Peyer's patch (tissue), 4 donors: ENCODE results near the gene CERS4. TPM values are rescaled to one million over a fixed set of nuclear protein-coding genes. Genes with fewer than 3 reads are reported as not detected.

Experiments used
- DNase-seq, 3 donors: peaks; one replicate each; pipeline ENCODE4 v3.0.0-alpha.2; 2017 to 2019
- H3K27ac ChIP-seq, 4 donors: fragments of 200-600 bp; sonication (generic); one replicate each; pipeline ENCODE4 v1.5.1; 2016 to 2019
- H3K27me3 ChIP-seq, 2 donors: fragments of 200-600 bp; sonication (generic); one replicate each; pipeline ENCODE4 v1.5.1; 2019
- H3K36me3 ChIP-seq, 3 donors: fragments of 200-600 bp; sonication (generic); one replicate each; pipeline ENCODE4 v1.5.1; 2016 to 2019
- H3K4me1 ChIP-seq, 4 donors: fragments of 200-600 bp; sonication (generic); one replicate each; pipeline ENCODE4 v1.5.1; 2016 to 2019
- H3K4me3 ChIP-seq, 4 donors: fragments of 200-600 bp; sonication (generic); 1 replicate in 3 of 4; 2 replicates in 1 of 4; pipeline ENCODE4 v1.5.1; 2016 to 2019; ENCODE audit warnings: mild to moderate bottlenecking in 1 of 4
- H3K9me3 ChIP-seq, 4 donors: fragments of 200-600 bp; sonication (generic); one replicate each; pipeline ENCODE4 v1.5.1; 2016 to 2019; ENCODE audit warnings: mild to moderate bottlenecking in 1 of 4
- CTCF ChIP-seq, 6 experiments: fragments of 450-650 bp in 4 of 6; fragments of 200-600 bp in 2 of 6; sonication (generic) in 1 of 6; IDR thresholded peaks; one replicate each; pipeline ENCODE4 v1.5.1; 2017 to 2019; ENCODE audit warnings: antibody characterized with exemption in 6 of 6, mild to moderate bottlenecking in 3 of 6, moderate library complexity in 1 of 6
- POLR2A ChIP-seq, 2 donors: fragments of 450-650 bp; IDR thresholded peaks; one replicate each; pipeline ENCODE4 v1.5.1; 2017; ENCODE audit warnings: antibody characterized with exemption in 2 of 2, mild to moderate bottlenecking in 2 of 2, moderate library complexity in 2 of 2
- total RNA-seq, 4 donors: library from RNA; depleted of rRNA; stranded (reverse); fragments of >200 nt; gene quantifications; one replicate each; pipeline ENCODE4 v1.1.0, GENCODE V29; 2016

Gene CERS4
- total RNA-seq, 4 donors from 2014 or later = 6.8 to 41.3 (median 11.7) TPM

GRCh38 chr19:8307965-8308866, 99.0 kb downstream of the CERS4 start, which contains the start of gene CD320:
Gene CD320 (minus strand): TSS chr19:8308358. CDS start chr19:8308290, 68 bp downstream.
- H3K9me3 ChIP-seq = no peaks in the 10 kb centered on the region
- H3K36me3 ChIP-seq = peaks cover 0 to 33% (median 0%) of the 10 kb centered on the region in 3 donors
- H3K4me3 ChIP-seq = peak within 1 kb of the TSS; percentile 43 to 77 (median 68)
- peaks cover 0 to 36% (median 14%) of the 10 kb centered on the region in 4 donors for H3K4me1 ChIP-seq
- peak; percentile 89 to 95 (median 90) for DNase-seq
- peak within 1 kb of the TSS; percentile 66 to 86 (median 70) for H3K27ac ChIP-seq
- TF ChIP-seq POLR2A (IDR thresholded peaks at IDR 0.05) (no peak), CTCF (IDR thresholded peaks at IDR 0.05) (no peak)
- H3K27me3 ChIP-seq = no peaks in the 10 kb centered on the region

- Histone ChIP-seq H3K27ac (peak overlapping the region in 2 of 4 donors; percentile 73 to 86), H3K27me3 (no peaks in the 10 kb centered on the region), H3K9me3 (no peaks in the 10 kb centered on the region), H3K36me3 (peaks cover 0 to 40% (median 0%) of the 10 kb centered on the region in 3 donors), H3K4me1 (peaks cover 0 to 36% (median 14%) of the 10 kb centered on the region in 4 donors), H3K4me3 (peak overlapping the region; percentile 43 to 77 (median 68))
- peak in 1 of 3 donors; percentile 42 for DNase-seq
- TF ChIP-seq CTCF (IDR thresholded peaks at IDR 0.05) = no peak
- TF ChIP-seq POLR2A (IDR thresholded peaks at IDR 0.05) = no peak
These were observed 99.7 kb downstream of the CERS4 start for GRCh38 chr19:8308891-8309291.

- H3K27me3 ChIP-seq = no peaks in the 10 kb centered on the region
- H3K4me1 ChIP-seq = peaks cover 0 to 36% (median 14%) of the 10 kb centered on the region in 4 donors
- peak in 1 of 3 donors; percentile 28 for DNase-seq
- H3K4me3 ChIP-seq = no peak overlapping the region
- H3K27ac ChIP-seq = no peak overlapping the region
- no peaks in the 10 kb centered on the region for H3K9me3 ChIP-seq
- TF ChIP-seq POLR2A (IDR thresholded peaks at IDR 0.05) (no peak), CTCF (IDR thresholded peaks at IDR 0.05) (no peak)
- H3K36me3 ChIP-seq = peaks cover 0 to 56% (median 0%) of the 10 kb centered on the region in 3 donors
These were observed 101.3 kb downstream of the CERS4 start for GRCh38 chr19:8310342-8311055.

- Histone ChIP-seq H3K36me3 (peaks cover 0 to 58% (median 0%) of the 10 kb centered on the region in 3 donors), H3K9me3 (no peaks in the 10 kb centered on the region), H3K4me1 (peaks cover 0 to 30% (median 12%) of the 10 kb centered on the region in 4 donors), H3K27me3 (no peaks in the 10 kb centered on the region), H3K4me3 (no peak overlapping the region), H3K27ac (no peak overlapping the region)
- TF ChIP-seq CTCF (IDR thresholded peaks at IDR 0.05) (no peak), POLR2A (IDR thresholded peaks at IDR 0.05) (no peak)
- peak in 2 of 3 donors; percentile 56 to 62 for DNase-seq
These were observed 102.5 kb downstream of the CERS4 start for GRCh38 chr19:8311461-8312260.

Other genes with a start within 250 kb of the CERS4 start
- 10 to 100 TPM; 21.0 to 41.7 (median 25.9) TPM for gene ELAVL1, start 203.7 kb upstream of the CERS4 start, total RNA-seq
- gene CCL25, start 156.6 kb upstream of the CERS4 start, total RNA-seq = 100 to 1,000 TPM in 2 of 4 donors, 10 to 100 TPM in 1, 1 to 10 TPM in 1; 5.8 to 286 (median 121) TPM
- under 1 TPM in 1 of 4 donors, not detected in 3; 0.28 TPM for gene FBN3, start 59.8 kb upstream of the CERS4 start, total RNA-seq
- 10 to 100 TPM; 12.7 to 26.4 (median 18.2) TPM for gene CD320, start 99.0 kb downstream of the CERS4 start, total RNA-seq
- gene NDUFA7, start 112.0 kb downstream of the CERS4 start, total RNA-seq = 10 to 100 TPM in 3 of 4 donors, not detected in 1; 24.6 to 43.4 (median 38.5) TPM
- 100 to 1,000 TPM; 306 to 519 (median 393) TPM for gene RPS28, start 112.1 kb downstream of the CERS4 start, total RNA-seq
- gene KANK3, start 133.9 kb downstream of the CERS4 start, total RNA-seq = 10 to 100 TPM in 1 of 4 donors, 1 to 10 TPM in 3; 3.0 to 16.5 (median 7.8) TPM
- gene ANGPTL4, start 154.8 kb downstream of the CERS4 start, total RNA-seq = 10 to 100 TPM; 22.6 to 82.1 (median 29.9) TPM
- gene RAB11B, start 181.0 kb downstream of the CERS4 start, total RNA-seq = 100 to 1,000 TPM in 3 of 4 donors, 10 to 100 TPM in 1; 76.2 to 181 (median 151) TPM
- gene MARCHF2, start 203.9 kb downstream of the CERS4 start, total RNA-seq = 10 to 100 TPM; 53.5 to 97.4 (median 68.9) TPM
- gene HNRNPM, start 235.6 kb downstream of the CERS4 start, total RNA-seq = 100 to 1,000 TPM; 108 to 128 (median 116) TPM